ENCODE measurements around the gene SKA2. TPM values are rescaled to one million over a fixed set of nuclear protein-coding genes. Genes with fewer than 3 reads are reported as not detected.

SKA2 gene
- total and polyA plus RNA-seq, 2 donors (not counting 1 experiment from before 2014, with no cell fraction given) = 2.9 to 10.3 TPM

DNA sequence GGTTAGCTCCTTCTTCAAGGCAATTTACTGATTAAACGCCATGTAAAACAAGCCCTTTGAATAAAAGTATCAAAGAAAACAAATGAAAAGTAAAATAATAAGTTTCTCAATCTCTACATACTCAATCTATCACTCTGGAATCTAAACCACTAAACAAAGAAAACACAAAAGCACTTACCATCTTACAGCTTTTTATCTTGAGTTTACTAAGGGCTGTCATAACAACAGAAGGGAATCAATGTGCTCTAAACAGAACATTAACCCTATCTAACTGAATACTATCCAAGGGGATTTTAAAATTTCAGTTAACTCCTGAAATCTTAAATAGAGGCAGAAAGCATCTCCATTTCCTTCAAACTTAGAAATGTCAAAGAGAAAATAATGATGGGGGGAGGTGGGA lies 3.4 kb downstream of the SKA2 start:
- H3K4me2 ChIP-seq (replicated peaks; ENCODE audit: low read depth, low read length, poor library complexity, severe bottlenecking) = no peak overlapping the region
- no CpG with 5 or more reads among the region's 1 CpG for WGBS (ENCODE audit: insufficient coverage)
- no peak overlapping the region for H3K4me3 Mint-ChIP-seq

DNA sequence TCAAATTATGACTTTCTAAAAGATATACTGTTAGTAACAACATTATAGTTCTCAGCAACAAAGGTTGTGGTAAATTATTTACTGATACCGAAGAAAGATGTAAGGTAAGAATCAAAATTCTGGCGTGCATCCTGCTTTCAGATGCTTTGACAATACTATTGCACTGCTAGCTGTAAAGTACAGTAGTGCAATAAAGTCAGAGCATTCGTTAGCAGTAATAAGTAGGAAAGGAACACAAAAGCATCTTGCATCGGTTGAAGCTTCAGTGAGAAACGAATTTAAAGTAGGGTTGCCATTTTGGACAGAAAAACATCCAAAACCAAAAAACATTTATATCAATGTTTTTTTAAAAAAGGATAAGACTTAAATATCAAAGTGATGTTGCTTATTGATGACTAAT lies 4.0 kb downstream of the SKA2 start:
- no peak overlapping the region for H3K9ac ChIP-seq (ENCODE audit: low read length)
- no peak overlapping the region for H3K4me3 Mint-ChIP-seq

More for the DNA sequence above, 3.4 kb downstream of the SKA2 start:
- H3K27me3 Mint-ChIP-seq = no peaks in the 10 kb centered on the region
- no peak for DNase-seq
- H3K79me2 ChIP-seq (ENCODE audit: control insufficient read depth, insufficient read depth, low read length) = peaks cover 74% of the 10 kb centered on the region
- ChIA-PET POLR2A (no interaction called here), CTCF (no interaction called here)
- no peak overlapping the region for H3K9ac ChIP-seq (ENCODE audit: low read length)
- H3K27ac ChIP-seq (ENCODE audit: low read length in 2 of 2) = no peak overlapping the region
- H2AFZ ChIP-seq (ENCODE audit: insufficient read depth, low read depth, low read length, poor library complexity, severe bottlenecking) = no peak overlapping the region
- H3K4me3 ChIP-seq (ENCODE audit: control extremely low read depth in 1 of 5, extremely low read depth in 1 of 5, insufficient read depth in 1 of 5, low read depth in 2 of 5, low read length in 4 of 5) = no peak overlapping the region
- no peaks in the 10 kb centered on the region for H3K27me3 ChIP-seq (replicated peaks in 1 of 4; ENCODE audit: control extremely low read depth in 1 of 4, control insufficient read depth in 3 of 4, insufficient read depth in 4 of 4, low read length in 3 of 4)
- H3K36me3 ChIP-seq (replicated peaks in 1 of 2; ENCODE audit: control extremely low read depth in 1 of 2, control insufficient read depth in 1 of 2, extremely low read depth in 1 of 2, insufficient read depth in 2 of 2, low read length in 1 of 2) = no peaks in the 10 kb centered on the region
- H4K20me1 ChIP-seq (ENCODE audit: control insufficient read depth, insufficient read depth, low read length, poor library complexity, severe bottlenecking) = no peaks in the 10 kb centered on the region
- intact Hi-C loops (cut with micrococcal nuclease) = no loop called here
- H3K27ac Mint-ChIP-seq = no peak overlapping the region
- H3K9me3 ChIP-seq (ENCODE audit: control extremely low read depth in 1 of 3, control insufficient read depth in 2 of 3, insufficient read depth in 1 of 3, low read length in 2 of 3) = no peaks in the 10 kb centered on the region
- peaks cover 15% of the 10 kb centered on the region for H3K4me1 Mint-ChIP-seq
- TF ChIP-seq, protein P1, sequence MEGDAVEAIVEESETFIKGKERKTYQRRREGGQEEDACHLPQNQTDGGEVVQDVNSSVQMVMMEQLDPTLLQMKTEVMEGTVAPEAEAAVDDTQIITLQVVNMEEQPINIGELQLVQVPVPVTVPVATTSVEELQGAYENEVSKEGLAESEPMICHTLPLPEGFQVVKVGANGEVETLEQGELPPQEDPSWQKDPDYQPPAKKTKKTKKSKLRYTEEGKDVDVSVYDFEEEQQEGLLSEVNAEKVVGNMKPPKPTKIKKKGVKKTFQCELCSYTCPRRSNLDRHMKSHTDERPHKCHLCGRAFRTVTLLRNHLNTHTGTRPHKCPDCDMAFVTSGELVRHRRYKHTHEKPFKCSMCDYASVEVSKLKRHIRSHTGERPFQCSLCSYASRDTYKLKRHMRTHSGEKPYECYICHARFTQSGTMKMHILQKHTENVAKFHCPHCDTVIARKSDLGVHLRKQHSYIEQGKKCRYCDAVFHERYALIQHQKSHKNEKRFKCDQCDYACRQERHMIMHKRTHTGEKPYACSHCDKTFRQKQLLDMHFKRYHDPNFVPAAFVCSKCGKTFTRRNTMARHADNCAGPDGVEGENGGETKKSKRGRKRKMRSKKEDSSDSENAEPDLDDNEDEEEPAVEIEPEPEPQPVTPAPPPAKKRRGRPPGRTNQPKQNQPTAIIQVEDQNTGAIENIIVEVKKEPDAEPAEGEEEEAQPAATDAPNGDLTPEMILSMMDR (IDR thresholded peaks at IDR 0.05) = no peak
- TF ChIP-seq EZH2 (IDR thresholded peaks at IDR 0.05; ENCODE audit: borderline replicate concordance, insufficient read depth, low read depth, low read length, poor library complexity, severe bottlenecking) = no peak
- no peak for ATAC-seq (ENCODE audit: low read depth)
- H3K4me1 ChIP-seq (ENCODE audit: control insufficient read depth in 2 of 2, insufficient read depth in 2 of 2, low read length in 2 of 2) = peaks cover 9 to 15% of the 10 kb centered on the region in 2 donors
- no peaks in the 10 kb centered on the region for H3K9me3 Mint-ChIP-seq (ENCODE audit: insufficient read depth)

More for the DNA sequence above, 4.0 kb downstream of the SKA2 start:
- no peak overlapping the region for H2AFZ ChIP-seq (ENCODE audit: insufficient read depth, low read depth, low read length, poor library complexity, severe bottlenecking)
- no peaks in the 10 kb centered on the region for H3K27me3 ChIP-seq (replicated peaks in 1 of 4; ENCODE audit: control extremely low read depth in 1 of 4, control insufficient read depth in 3 of 4, insufficient read depth in 4 of 4, low read length in 3 of 4)
- intact Hi-C loops (cut with micrococcal nuclease) = no loop called here
- no peaks in the 10 kb centered on the region for H3K36me3 ChIP-seq (replicated peaks in 1 of 2; ENCODE audit: control extremely low read depth in 1 of 2, control insufficient read depth in 1 of 2, extremely low read depth in 1 of 2, insufficient read depth in 2 of 2, low read length in 1 of 2)
- peaks cover 15% of the 10 kb centered on the region for H3K4me1 Mint-ChIP-seq
- H3K79me2 ChIP-seq (ENCODE audit: control insufficient read depth, insufficient read depth, low read length) = peaks cover 79% of the 10 kb centered on the region
- WGBS (ENCODE audit: insufficient coverage) = no CpG with 5 or more reads among the region's 5 CpGs
- H3K4me3 ChIP-seq (ENCODE audit: control extremely low read depth in 1 of 5, extremely low read depth in 1 of 5, insufficient read depth in 1 of 5, low read depth in 2 of 5, low read length in 4 of 5) = no peak overlapping the region
- H3K9me3 Mint-ChIP-seq (ENCODE audit: insufficient read depth) = no peaks in the 10 kb centered on the region
- no peak for DNase-seq
- H3K27ac Mint-ChIP-seq = no peak overlapping the region
- CTCF ChIA-PET = no interaction called here
- no peaks in the 10 kb centered on the region for H4K20me1 ChIP-seq (ENCODE audit: control insufficient read depth, insufficient read depth, low read length, poor library complexity, severe bottlenecking)
- no peak overlapping the region for H3K27ac ChIP-seq (ENCODE audit: low read length in 2 of 2)
- no peaks in the 10 kb centered on the region for H3K27me3 Mint-ChIP-seq
- ATAC-seq (ENCODE audit: low read depth) = no peak
- TF ChIP-seq EZH2 (IDR thresholded peaks at IDR 0.05; ENCODE audit: borderline replicate concordance, insufficient read depth, low read depth, low read length, poor library complexity, severe bottlenecking) = no peak
- TF ChIP-seq, protein P1 (IDR thresholded peaks at IDR 0.05) = no peak
- no peaks in the 10 kb centered on the region for H3K9me3 ChIP-seq (ENCODE audit: control extremely low read depth in 1 of 3, control insufficient read depth in 2 of 3, insufficient read depth in 1 of 3, low read length in 2 of 3)
- POLR2A ChIA-PET = no interaction called here
- peaks cover 5 to 10% of the 10 kb centered on the region in 2 donors for H3K4me1 ChIP-seq (ENCODE audit: control insufficient read depth in 2 of 2, insufficient read depth in 2 of 2, low read length in 2 of 2)
- H3K4me2 ChIP-seq (replicated peaks; ENCODE audit: low read depth, low read length, poor library complexity, severe bottlenecking) = no peak overlapping the region
